ENCODE measurements around the gene CS.

DNA sequence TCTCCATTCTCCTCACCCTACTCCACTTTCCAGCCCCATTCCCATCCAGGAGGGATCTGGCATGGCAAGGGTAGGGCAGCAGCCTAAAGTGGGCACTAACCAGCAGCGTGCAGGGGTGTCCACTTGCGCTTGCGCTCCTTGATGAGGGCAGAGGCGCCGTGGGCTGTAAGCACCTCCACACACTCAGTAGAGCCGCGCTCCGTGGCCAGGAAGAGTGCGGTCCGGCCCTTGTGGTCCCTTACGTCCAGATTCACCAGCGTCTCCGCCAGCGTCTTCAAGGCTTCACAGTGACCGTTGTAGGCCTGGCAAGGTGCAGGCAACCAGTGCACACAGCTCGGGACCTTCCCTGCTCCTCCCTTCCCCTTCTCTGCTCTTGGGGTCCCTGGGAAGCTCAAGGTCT, 52.2 kb downstream of the CS start:
- TF ChIP-seq, protein P1, sequence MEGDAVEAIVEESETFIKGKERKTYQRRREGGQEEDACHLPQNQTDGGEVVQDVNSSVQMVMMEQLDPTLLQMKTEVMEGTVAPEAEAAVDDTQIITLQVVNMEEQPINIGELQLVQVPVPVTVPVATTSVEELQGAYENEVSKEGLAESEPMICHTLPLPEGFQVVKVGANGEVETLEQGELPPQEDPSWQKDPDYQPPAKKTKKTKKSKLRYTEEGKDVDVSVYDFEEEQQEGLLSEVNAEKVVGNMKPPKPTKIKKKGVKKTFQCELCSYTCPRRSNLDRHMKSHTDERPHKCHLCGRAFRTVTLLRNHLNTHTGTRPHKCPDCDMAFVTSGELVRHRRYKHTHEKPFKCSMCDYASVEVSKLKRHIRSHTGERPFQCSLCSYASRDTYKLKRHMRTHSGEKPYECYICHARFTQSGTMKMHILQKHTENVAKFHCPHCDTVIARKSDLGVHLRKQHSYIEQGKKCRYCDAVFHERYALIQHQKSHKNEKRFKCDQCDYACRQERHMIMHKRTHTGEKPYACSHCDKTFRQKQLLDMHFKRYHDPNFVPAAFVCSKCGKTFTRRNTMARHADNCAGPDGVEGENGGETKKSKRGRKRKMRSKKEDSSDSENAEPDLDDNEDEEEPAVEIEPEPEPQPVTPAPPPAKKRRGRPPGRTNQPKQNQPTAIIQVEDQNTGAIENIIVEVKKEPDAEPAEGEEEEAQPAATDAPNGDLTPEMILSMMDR (IDR thresholded peaks at IDR 0.05 in 4 of 5, conservative IDR thresholded peaks at IDR 0.05 in 1 of 5), result no peak
- no peak for TF ChIP-seq POLR2A (IDR thresholded peaks at IDR 0.05)

Data from gastrocnemius medialis (tissue), 4 donors.